OCI-LY7 (cell line): Measurements from ENCODE around the gene R3HDM4. TPM values are rescaled to one million over a fixed set of nuclear protein-coding genes. Genes with fewer than 3 reads are reported as not detected.

Experiments
- BruUV-seq: library from RNA; stranded (reverse); fragments of 400-500 nt; replicated peaks from 2 replicates; lab custom pipeline; 2021; lab: Mats Ljungman, UMichigan
- CTCF ChIA-PET: fragments of 300-600 bp; sonication (Branson Sonifier 250); formaldehyde crosslinking; loops from one replicate; lab custom pipeline; 2022; ENCODE audit warnings: antibody characterized with exemption; ENCODE audit not compliant: unreplicated experiment; lab: Charles Lee
- POLR2A ChIA-PET: fragments of 300-600 bp; sonication (Branson Sonifier 250); formaldehyde crosslinking; loops from one replicate; lab custom pipeline; 2022; ENCODE audit warnings: antibody characterized with exemption; lab: Charles Lee
- DNase-seq: peaks from one replicate; pipeline ENCODE4 v3.0.0-alpha.2; 2015; ENCODE audit warnings: low spot score
- H2AFZ ChIP-seq: fragments of 200-600 bp; sonication (generic), shearing (Covaris generic); 2 replicates; pipeline ENCODE4 v1.6.1; 2014; ENCODE audit warnings: mild to moderate bottlenecking, antibody characterized with exemption, low read length, moderate library complexity
- H3K27ac ChIP-seq: fragments of 200-600 bp; sonication (generic); 2 replicates; pipeline ENCODE4 v1.5.1; 2014; ENCODE audit warnings: mixed run types, low read depth, mild to moderate bottlenecking, moderate library complexity, low read length, inconsistent platforms; ENCODE audit not compliant: poor library complexity, severe bottlenecking
- H3K36me3 ChIP-seq: fragments of 200-600 bp; sonication (generic); 2 replicates; pipeline ENCODE4 v1.6.1; 2014; ENCODE audit warnings: mild to moderate bottlenecking, antibody characterized with exemption, low read length, moderate library complexity, mixed read lengths; ENCODE audit not compliant: insufficient read depth
- H3K4me1 ChIP-seq: fragments of 200-600 bp; sonication (generic); 2 replicates; pipeline ENCODE4 v1.5.1; 2014; ENCODE audit warnings: mild to moderate bottlenecking, low read length; ENCODE audit not compliant: insufficient read depth, poor library complexity, severe bottlenecking
- H3K4me2 ChIP-seq: fragments of 200-600 bp; sonication (generic); 2 replicates; pipeline ENCODE4 v1.6.1; 2014; ENCODE audit warnings: mild to moderate bottlenecking, low read length
- H3K4me3 ChIP-seq: fragments of 200-600 bp; sonication (generic); 2 replicates; pipeline ENCODE4 v1.5.1; 2014; ENCODE audit warnings: mild to moderate bottlenecking, low read depth, low read length; ENCODE audit not compliant: poor library complexity, severe bottlenecking
- H3K79me2 ChIP-seq: fragments of 200-600 bp; sonication (generic); 2 replicates; pipeline ENCODE4 v1.6.1; 2016; ENCODE audit warnings: low read depth, mild to moderate bottlenecking, low read length, moderate library complexity, mixed read lengths; ENCODE audit not compliant: insufficient read depth
- H3K9me2 ChIP-seq: fragments of 200-600 bp; sonication (generic); 2 replicates; pipeline ENCODE4 v1.6.1; 2016; ENCODE audit warnings: mild to moderate bottlenecking, low read length, mixed read lengths; ENCODE audit not compliant: insufficient read depth
- H3K9me3 ChIP-seq: fragments of 200-600 bp; sonication (generic); 2 replicates; pipeline ENCODE4 v1.6.1; 2014; ENCODE audit warnings: mild to moderate bottlenecking, mixed run types, low read length, mixed read lengths
- H4K20me1 ChIP-seq: fragments of 200-600 bp; sonication (generic); 2 replicates; pipeline ENCODE4 v1.6.1; 2014; ENCODE audit warnings: mild to moderate bottlenecking, antibody characterized with exemption, low read length, moderate library complexity, mixed read lengths; ENCODE audit not compliant: insufficient read depth
- EZH2phosphoT487 ChIP-seq: fragments of 200-600 bp; sonication (generic); IDR thresholded peaks from 2 replicates; pipeline ENCODE4 v1.6.1; 2018; ENCODE audit warnings: low read depth, borderline replicate concordance, mild to moderate bottlenecking, mixed run types, antibody characterized with exemption, low read length, moderate library complexity, mixed read lengths
- intact Hi-C: fragments of 100-400 bp; cut with micrococcal nuclease; formaldehyde crosslinking; loops from one replicate; pipeline ENCODE4 v1.10.0; 2022; ENCODE audit not compliant: unreplicated experiment
- total RNA-seq, 2 experiments: library from RNA; depleted of rRNA in 1 of 2; stranded (reverse); fragments of >200 nt in 1 of 2; shearing (Covaris generic) in 1 of 2; gene quantifications; 2 replicates each; pipeline ENCODE4 v1.2.3, GENCODE V29; 2014 to 2022
- TF ChIP-seq, protein P1 (sequence below): fragments of 200-600 bp; sonication (generic); conservative IDR thresholded peaks from 2 replicates; pipeline ENCODE4 v1.5.1; 2014; ENCODE audit warnings: mild to moderate bottlenecking, antibody characterized with exemption, low read length, moderate library complexity, mixed read lengths

The R3HDM4 gene
- total RNA-seq, 2 experiments from 2014 or later, result 43.5 to 64.9 TPM

DNA sequence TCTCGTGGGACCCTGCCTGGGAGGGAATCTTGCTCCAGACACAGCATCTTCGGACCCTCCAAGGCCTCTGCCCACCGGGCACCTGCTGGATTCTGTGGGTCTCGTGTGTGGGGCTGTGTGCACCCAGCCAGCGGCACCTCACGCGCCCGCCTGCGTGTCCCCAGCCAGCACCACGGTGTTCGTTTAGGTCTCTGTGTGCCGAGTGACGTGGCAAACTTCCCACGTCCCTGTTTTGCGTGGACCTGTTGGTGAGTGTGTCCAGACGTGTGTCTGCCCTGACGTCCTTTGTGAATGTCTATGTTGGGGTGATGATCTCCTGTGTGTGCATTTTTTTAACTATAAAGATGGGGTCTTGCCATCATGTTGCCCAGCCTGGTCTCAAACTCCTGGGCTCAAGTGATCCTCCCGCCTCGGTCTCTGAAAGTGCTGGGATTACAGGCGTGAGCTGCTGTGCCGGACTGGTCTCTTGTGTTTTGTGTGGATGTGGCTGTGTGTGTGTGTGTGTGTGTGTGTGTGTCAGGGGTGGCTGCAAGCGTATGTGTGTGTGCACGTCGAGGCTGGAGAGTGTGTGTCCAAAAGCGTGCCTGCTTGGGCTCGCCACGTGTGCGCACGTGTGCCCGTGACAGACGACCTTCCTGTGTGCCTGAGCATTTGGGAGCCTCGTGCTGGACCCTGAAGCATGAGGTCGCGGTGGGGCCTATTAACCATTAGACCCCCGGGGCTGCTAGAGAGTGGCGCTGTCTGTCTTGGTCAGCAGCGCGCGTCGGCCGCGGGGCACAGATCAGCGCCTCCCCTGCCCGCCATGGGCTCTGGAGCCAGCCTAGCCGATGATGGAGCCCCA lies 28.5 kb upstream of the R3HDM4 start:
- BruUV-seq, result no TSS peak
- H3K36me3 ChIP-seq, result no peaks in the 10 kb centered on the region
- no peak for DNase-seq
- TF ChIP-seq, protein P1, sequence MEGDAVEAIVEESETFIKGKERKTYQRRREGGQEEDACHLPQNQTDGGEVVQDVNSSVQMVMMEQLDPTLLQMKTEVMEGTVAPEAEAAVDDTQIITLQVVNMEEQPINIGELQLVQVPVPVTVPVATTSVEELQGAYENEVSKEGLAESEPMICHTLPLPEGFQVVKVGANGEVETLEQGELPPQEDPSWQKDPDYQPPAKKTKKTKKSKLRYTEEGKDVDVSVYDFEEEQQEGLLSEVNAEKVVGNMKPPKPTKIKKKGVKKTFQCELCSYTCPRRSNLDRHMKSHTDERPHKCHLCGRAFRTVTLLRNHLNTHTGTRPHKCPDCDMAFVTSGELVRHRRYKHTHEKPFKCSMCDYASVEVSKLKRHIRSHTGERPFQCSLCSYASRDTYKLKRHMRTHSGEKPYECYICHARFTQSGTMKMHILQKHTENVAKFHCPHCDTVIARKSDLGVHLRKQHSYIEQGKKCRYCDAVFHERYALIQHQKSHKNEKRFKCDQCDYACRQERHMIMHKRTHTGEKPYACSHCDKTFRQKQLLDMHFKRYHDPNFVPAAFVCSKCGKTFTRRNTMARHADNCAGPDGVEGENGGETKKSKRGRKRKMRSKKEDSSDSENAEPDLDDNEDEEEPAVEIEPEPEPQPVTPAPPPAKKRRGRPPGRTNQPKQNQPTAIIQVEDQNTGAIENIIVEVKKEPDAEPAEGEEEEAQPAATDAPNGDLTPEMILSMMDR, result no peak
- no peak for TF ChIP-seq EZH2phosphoT487
- no peak overlapping the region for H2AFZ ChIP-seq
- no peaks in the 10 kb centered on the region for H3K4me1 ChIP-seq
- no peaks in the 10 kb centered on the region for H4K20me1 ChIP-seq
- no peaks in the 10 kb centered on the region for H3K9me2 ChIP-seq
- ChIA-PET POLR2A (no interaction called here), CTCF (no interaction called here)
- H3K27ac ChIP-seq, result no peak overlapping the region
- H3K79me2 ChIP-seq, result no peaks in the 10 kb centered on the region
- H3K4me2 ChIP-seq, result no peak overlapping the region
- H3K4me3 ChIP-seq, result no peak overlapping the region
- H3K9me3 ChIP-seq, result no peaks in the 10 kb centered on the region
- intact Hi-C loops, result no loop called here

DNA sequence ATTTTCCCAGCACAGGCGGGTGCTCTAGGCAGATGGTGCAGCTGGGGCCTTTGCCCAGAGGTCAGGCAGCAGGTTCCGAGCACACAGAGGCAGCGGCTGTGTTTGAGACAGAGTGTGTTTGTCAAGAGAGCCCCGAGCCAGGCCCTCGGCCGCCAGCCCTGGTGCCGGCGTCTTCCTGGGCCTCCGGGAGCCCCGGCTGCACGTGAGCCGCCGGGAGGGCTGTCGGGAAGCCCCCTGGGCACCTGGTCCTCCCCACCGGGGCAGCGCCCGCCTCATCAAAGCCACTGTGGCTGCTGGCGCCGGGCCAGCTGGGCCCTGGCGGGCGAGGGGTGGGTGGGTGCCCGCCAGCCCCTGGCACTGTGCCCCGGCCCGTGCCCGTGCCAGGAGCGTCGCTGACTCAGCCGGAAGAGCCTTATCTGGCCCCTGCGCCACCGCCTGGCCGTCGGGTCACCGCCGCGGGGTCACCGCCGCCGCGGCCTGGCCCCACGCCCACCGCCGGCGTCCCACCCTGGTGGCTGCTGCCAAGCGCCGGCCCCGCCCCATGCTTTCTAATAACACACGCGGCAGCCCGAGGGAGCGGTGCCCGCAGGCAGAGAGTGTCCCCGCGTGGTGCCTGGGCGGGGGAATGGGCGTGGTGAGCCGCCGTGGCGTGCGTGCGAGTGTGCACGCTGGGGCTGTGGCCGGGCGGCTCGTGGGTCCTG lies 27.7 kb upstream of the R3HDM4 start:
- H4K20me1 ChIP-seq, result no peaks in the 10 kb centered on the region

More for the DNA sequence above, 27.7 kb upstream of the R3HDM4 start:
- intact Hi-C loops, result no loop called here
- no peak overlapping the region for H3K4me3 ChIP-seq
- POLR2A ChIA-PET, result no interaction called here
- CTCF ChIA-PET, result no interaction called here
- no peak overlapping the region for H3K4me2 ChIP-seq
- H3K36me3 ChIP-seq, result no peaks in the 10 kb centered on the region
- TF ChIP-seq EZH2phosphoT487, result no peak
- TF ChIP-seq, protein P1, result no peak
- no peak overlapping the region for H3K27ac ChIP-seq
- H3K9me2 ChIP-seq, result no peaks in the 10 kb centered on the region
- no TSS peak for BruUV-seq
- H3K9me3 ChIP-seq, result no peaks in the 10 kb centered on the region
- no peaks in the 10 kb centered on the region for H3K4me1 ChIP-seq
- H3K79me2 ChIP-seq, result no peaks in the 10 kb centered on the region
- no peak for DNase-seq
- H2AFZ ChIP-seq, result no peak overlapping the region
